ENCODE measurements around the gene MBLAC1.

DNA sequence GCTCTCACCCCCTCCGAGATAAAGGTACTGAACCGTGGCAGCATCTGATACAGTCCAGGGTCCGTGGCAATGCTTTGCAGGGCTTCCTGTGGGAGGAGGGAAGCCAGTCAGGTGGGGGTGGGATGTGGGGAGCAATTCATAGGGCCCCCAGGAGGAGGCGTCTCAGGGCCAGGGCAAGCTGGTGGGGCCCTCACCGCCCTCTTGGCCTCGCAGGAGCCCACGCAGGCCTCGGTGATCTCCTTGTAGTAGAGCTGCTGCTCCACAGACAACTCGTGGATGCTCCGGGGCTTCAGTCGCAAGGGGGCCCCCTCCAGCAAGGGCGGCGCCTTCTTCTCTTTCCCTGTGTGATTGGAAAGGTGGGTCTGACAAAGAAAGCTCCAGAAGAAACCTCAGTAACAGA is 14.9 kb upstream of the MBLAC1 start:
- TF ChIP-seq CTCF (IDR thresholded peaks at IDR 0.05; ENCODE audit: poor library complexity, severe bottlenecking), result no peak
- TF ChIP-seq EZH2 (IDR thresholded peaks at IDR 0.05; ENCODE audit: borderline replicate concordance, insufficient read depth, low read length, poor library complexity, severe bottlenecking), result no peak
- TF ChIP-seq RAD21 (conservative IDR thresholded peaks at IDR 0.05), result no peak
- TF ChIP-seq TAF1 (IDR thresholded peaks at IDR 0.05; ENCODE audit: low read depth), result no peak
- TF ChIP-seq REST (IDR thresholded peaks at IDR 0.05; ENCODE audit: borderline replicate concordance), result no peak
- no peak for TF ChIP-seq EP300 (conservative IDR thresholded peaks at IDR 0.05; ENCODE audit: poor library complexity, severe bottlenecking)
- no peak for TF ChIP-seq SMC3 (conservative IDR thresholded peaks at IDR 0.05; ENCODE audit: poor library complexity)
- no peak for TF ChIP-seq POLR2AphosphoS5 (IDR thresholded peaks at IDR 0.05)

Measured in neural cell (in vitro differentiated cells).